MG63 (cell line): ENCODE data around the gene DNAAF6. TPM values are rescaled to one million over a fixed set of nuclear protein-coding genes. Genes with fewer than 3 reads are reported as not detected.
A peak's percentile ranks its signal among the peaks of the same experiment; 100 is the strongest.

ENCODE experiments used
- DNase-seq: peaks from one replicate; pipeline ENCODE4 v3.0.0-alpha.2; 2020
- H3K27me3 ChIP-seq: fragments of 250-450 bp; sonication (Bioruptor Pico); 2 replicates; pipeline ENCODE4 v1.5.1; 2020; ENCODE audit warnings: mild to moderate bottlenecking, moderate library complexity
- H3K36me3 ChIP-seq: fragments of 250-450 bp; sonication (Bioruptor Pico); 2 replicates; pipeline ENCODE4 v1.5.1; 2020; ENCODE audit warnings: mild to moderate bottlenecking, moderate library complexity
- H3K4me3 ChIP-seq: fragments of 250-450 bp; sonication (Bioruptor Pico); 2 replicates; pipeline ENCODE4 v1.5.1; 2020; ENCODE audit warnings: mild to moderate bottlenecking, moderate library complexity
- H3K9me3 ChIP-seq: fragments of 250-450 bp; sonication (Bioruptor Pico); 2 replicates; pipeline ENCODE4 v1.5.1; 2020; ENCODE audit warnings: mild to moderate bottlenecking, moderate library complexity
- total RNA-seq: library from RNA; depleted of rRNA; stranded (reverse); fragments of >200 nt; shearing (Covaris generic); gene quantifications from 2 replicates; pipeline ENCODE4 v1.2.3, GENCODE V29; 2014; ENCODE audit warnings: low replicate concordance; rRNA removed

Gene DNAAF6
- total RNA-seq, 1 experiment from 2014 or later, result not detected

DNA sequence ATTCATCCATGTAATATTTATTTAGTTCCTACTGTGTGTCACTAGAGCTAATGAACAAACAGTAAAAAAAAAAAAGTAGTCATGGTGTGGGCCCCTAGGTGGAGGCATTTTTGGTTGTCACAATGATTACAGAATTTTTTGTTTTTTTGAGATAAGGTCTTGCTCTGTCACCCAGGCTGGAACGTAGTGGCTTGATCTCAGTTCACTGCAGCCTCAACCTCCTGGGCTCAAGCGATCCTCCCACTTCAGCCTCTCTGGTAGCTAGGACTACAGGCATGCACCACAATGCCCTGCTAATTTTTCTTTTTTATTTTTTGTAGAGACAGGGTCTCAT lies 22.0 kb downstream of the DNAAF6 start:
- no peaks in the 10 kb centered on the region for H3K27me3 ChIP-seq
- no peaks in the 10 kb centered on the region for H3K9me3 ChIP-seq
- no peaks in the 10 kb centered on the region for H3K36me3 ChIP-seq
- DNase-seq, result no peak
- H3K4me3 ChIP-seq, result no peak overlapping the region

GRCh38 chrX:107272431-107272921 lies 66.1 kb downstream of the DNAAF6 start:
- H3K36me3 ChIP-seq, result no peaks in the 10 kb centered on the region
- no peaks in the 10 kb centered on the region for H3K9me3 ChIP-seq
- no peak overlapping the region for H3K4me3 ChIP-seq
- peak; percentile 1 for DNase-seq
- no peaks in the 10 kb centered on the region for H3K27me3 ChIP-seq

DNA sequence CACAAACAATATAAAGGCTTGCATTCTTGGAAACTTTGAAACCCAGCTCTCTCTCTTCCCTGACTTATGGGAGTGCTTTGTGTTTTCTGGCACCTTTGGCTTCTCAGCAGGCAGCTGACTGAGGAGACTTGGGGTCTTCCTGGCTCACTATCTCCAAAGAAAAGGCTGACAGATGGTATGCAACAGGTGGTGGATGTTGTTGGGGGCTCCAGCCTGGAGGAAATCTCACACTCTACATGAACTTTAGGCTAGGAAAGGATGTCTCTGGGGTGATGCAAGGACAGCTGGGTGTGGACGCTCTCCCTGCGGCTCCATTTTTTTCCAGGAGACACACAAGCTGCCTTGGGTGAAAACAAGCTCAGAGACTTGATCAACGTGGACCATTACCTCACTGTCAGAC lies 67.4 kb downstream of the DNAAF6 start:
- no peaks in the 10 kb centered on the region for H3K9me3 ChIP-seq
- no peak overlapping the region for H3K4me3 ChIP-seq
- no peaks in the 10 kb centered on the region for H3K36me3 ChIP-seq
- H3K27me3 ChIP-seq, result no peaks in the 10 kb centered on the region
- DNase-seq, result no peak

DNA sequence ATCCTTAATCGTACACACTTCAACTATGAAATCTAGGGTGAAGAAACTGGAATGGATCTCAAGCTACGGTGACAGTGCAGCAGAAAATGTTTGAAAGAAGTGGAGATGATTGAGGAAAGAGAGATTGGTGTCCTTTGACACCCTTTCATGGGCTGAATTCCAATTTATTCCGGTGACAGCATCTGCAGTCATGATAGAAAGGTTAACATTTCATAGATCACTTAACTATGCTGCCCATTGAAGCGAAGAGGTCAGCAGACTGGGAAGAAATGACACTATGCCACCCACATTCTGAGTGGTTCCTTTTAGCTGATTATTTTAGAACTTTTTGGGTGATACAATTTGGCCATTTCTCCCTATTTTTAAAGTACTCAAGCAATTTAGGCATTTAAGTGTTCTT lies 82.3 kb downstream of the DNAAF6 start:
- Histone ChIP-seq H3K36me3 (no peaks in the 10 kb centered on the region), H3K9me3 (no peaks in the 10 kb centered on the region), H3K27me3 (no peaks in the 10 kb centered on the region), H3K4me3 (no peak overlapping the region)
- DNase-seq, result no peak

- no peak overlapping the region for H3K4me3 ChIP-seq
- no peaks in the 10 kb centered on the region for H3K27me3 ChIP-seq
- DNase-seq, result no peak
- H3K9me3 ChIP-seq, result no peaks in the 10 kb centered on the region
- no peaks in the 10 kb centered on the region for H3K36me3 ChIP-seq
These were observed 83.6 kb downstream of the DNAAF6 start for GRCh38 chrX:107290019-107290418.

DNA sequence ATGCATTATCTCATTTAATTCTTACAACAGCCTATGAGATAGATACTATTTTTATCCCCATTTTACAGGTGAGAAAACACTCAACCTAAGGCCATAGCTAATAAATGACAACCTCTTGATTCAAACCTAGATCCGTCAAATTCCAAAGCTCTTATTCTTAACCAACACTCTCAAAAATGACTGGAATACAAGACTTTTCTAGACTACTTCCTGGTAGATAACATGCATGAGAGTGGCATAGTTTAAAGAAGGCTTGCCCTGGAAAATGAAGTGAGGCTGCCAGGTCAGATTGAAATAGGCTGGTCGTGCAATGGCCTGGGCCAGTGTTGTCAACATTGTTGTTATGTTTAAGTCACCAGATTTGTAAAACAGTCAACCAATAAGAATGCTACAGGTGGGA lies 86.6 kb downstream of the DNAAF6 start:
- Histone ChIP-seq H3K9me3 (no peaks in the 10 kb centered on the region), H3K27me3 (no peaks in the 10 kb centered on the region), H3K4me3 (no peak overlapping the region), H3K36me3 (no peaks in the 10 kb centered on the region)
- DNase-seq, result no peak

Other genes with a start within 250 kb of the DNAAF6 start
- gene MORC4, start 206.4 kb upstream of the DNAAF6 start, total RNA-seq, result 15.8 and 26.2 TPM in 2 replicates
- 12.2 and 19.9 TPM in 2 replicates for gene RBM41, start 87.8 kb upstream of the DNAAF6 start, total RNA-seq
- not detected in 2 replicates for gene NUP62CL, start 178 bp upstream of the DNAAF6 start, total RNA-seq
- not detected in 2 replicates for gene FRMPD3, start 243.0 kb downstream of the DNAAF6 start, total RNA-seq